Stimulated activated CD4-positive, alpha-beta T cell treated with anti-CD3 and anti-CD28 coated beads, Interleukin-4, amount 100 ng/mL, for 1 hour (primary cell): Measurements from ENCODE around the gene MORN1.

ENCODE experiments used
- DNase-seq: peaks from one replicate; pipeline ENCODE4 v3.0.0-alpha.2; 2020

The MORN1 gene

DNA sequence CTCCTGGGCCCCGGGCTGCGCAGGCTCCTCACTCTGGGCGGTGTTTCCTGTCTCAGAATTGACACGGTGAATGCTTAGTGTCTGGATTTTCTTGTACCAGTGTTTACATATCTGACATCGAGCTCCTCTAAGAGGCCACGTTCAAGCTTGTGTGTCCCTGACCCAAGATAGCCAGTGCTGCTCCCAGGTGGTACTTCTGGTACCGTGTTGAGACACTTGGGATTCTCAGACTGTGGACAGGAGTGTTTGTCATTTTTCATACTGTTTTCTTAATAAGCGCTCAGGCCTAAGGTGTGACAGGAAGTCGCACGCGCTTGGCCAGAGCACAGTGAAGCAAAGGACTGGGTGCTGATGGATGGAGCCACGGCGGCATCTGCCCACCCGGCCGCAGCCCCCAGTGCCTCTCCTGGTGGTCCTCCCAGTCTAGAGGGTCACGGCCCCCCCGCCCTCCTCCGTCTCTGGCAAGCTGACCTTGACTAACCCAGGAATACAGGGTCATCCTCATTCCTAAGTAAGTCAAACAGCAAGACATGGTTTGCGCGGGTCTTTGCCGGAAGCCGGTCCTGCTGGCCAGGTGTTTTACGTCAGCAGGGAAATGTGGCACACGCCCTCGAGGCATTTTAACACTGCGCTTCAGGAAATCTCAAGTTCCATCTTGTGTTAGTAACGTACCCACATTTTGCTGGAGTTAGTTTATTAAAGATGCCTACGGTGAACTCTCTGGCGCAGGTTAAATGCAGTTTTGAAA, 13.0 kb upstream of the MORN1 start:
- DNase-seq: no peak

GRCh38 chr1:2403273-2403672, 11.9 kb upstream of the MORN1 start:
- no peak for DNase-seq

DNA sequence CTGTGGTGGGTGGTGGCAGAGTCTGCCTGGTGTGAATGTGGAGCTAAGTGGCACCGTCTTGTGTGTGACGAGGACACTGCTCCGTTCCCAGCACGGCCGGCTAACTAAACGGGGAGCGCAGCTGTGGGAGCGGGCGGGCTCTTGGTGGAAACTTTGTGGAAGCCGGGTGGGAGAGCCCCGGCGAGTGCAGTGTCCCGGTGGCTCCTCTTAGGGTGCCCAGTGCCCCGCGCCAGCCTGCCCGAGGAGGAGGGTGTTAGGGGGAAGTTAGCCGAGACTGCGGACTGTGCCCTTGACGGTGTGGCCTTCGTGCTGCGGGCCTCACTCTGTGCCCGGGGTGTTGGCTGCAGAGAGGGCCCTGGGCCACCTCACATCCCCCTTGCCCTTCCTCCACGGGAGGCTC, 11.1 kb upstream of the MORN1 start:
- no peak for DNase-seq

DNA sequence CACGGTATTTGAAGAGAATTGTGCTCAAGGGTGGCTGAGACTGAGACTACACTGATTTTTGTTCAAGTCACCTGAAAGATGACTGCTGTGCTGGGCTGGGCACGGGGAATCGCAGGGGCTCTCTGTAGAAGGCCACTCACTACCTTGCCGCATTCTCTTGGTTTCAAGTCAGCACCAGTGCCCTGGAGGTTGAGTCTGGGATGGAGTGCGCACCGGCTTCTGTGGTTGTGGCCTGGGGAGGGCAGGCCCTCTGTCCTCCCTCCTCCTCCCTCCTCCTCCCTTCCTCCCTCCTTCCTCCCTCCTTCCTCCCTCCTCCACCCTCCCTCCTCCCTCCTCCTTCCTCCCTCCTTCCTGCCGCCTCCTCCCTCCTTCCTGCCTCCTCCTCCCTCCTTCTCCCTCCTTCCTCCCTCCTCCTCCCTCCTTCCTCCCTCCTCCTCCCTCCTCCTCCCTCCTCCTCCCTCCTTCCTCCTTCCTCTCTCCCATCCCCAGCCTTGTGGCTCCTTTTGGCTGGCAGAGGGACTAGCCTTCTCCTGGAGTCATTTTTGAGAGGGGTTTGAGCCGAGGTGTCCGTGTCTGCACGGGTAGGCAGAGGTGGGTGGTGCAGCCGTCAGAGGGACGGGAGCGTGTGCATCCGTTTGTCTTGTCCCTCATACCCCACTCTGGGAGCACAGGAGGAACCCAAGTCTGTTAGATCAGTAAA, 9.7 kb upstream of the MORN1 start:
- DNase-seq: no peak

DNA sequence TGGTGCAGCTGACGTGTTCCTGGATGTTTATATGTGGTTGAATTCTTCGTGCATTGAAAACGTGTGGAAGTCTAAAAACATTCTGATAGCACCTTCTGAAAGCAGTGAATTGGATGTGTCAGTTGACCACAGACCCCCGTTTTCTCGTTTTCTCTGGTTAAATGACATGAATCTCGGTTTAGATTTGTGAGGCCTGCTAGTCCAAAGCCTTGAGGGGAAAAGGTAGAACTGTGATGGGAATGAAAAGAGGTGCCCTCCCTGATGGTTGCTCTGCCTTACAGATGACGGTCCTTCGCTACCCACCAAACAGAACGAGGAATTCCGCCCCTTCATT, 9.2 kb upstream of the MORN1 start:
- no peak for DNase-seq

DNA sequence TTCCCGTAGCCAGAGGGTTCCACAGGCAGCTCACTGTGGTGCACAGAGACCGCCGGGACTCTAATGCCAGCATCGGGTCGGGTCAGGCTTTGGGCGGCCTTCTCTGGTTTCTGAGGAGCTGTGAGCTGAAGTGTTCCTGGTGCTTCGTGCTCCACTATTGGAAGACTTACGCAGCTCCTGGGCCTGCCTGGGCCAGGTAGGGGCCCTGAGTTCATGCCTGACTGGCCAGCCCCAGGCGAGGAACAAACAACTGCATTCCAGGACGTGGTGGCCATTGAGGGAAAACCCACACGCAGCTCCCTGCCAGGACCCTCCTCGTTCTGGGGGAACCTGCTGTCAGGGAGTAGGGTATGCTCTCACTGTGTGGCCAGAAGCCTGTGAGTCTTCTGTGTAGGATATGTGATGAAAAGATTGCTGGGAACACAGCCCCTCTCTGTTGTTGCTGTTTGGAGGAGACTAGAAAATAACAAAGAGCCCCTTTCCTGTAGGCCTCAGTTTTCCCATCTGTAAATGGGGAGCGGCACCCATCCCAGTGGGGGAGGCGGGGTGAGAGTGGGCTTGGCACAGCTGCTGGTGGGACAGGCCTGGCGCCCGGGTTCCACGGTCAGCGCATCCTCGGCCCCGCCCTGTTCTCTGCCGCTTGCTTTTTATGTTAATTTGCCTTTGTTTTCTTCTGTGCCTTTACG, 8.7 kb upstream of the MORN1 start:
- no peak for DNase-seq

DNA sequence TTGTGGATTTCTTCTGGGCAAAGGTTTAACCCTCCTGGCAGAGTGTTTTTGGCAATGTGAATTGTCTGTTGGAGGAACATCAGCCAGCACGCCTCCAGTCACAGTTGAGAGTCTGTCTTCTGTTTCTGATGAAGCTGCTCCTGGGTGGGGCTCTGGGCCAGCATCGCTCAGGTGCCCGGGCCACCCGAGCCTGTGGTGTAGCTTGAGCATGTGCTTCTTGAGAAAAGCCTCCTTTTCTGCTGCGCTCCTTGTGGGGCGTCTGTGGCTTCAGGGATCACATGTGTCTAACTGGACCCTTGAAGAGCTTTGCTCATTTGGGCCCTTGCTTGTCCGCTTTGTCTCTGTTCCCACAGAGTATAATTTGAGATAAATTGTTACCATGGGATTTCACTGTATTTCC, 7.5 kb upstream of the MORN1 start:
- no peak for DNase-seq

GRCh38 chr1:2397007-2397679, 5.8 kb upstream of the MORN1 start:
- no peak for DNase-seq

DNA sequence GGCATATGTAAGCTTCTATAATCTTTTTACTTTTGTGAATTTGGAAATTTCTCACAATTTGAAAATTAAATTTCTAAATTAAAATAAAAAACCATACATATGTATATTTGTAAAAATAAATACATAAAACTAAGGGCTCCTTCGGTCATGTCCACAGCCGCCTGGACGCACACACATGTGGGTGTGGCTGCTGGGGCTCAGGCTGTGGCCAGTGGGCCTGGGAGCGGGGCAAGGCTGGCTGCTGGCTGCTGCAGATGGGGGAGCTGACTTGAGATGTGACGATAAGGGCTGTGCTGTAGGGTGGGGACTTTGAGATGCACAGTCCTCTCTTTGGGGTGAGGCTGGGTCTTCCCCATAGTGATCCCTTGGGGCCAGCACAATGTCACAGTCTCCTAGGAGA, 5.1 kb upstream of the MORN1 start:
- DNase-seq: no peak

GRCh38 chr1:2396059-2396458, 4.7 kb upstream of the MORN1 start:
- no peak for DNase-seq

- no peak for DNase-seq
Measured at GRCh38 chr1:2395245-2395644, 3.9 kb upstream of the MORN1 start.

DNA sequence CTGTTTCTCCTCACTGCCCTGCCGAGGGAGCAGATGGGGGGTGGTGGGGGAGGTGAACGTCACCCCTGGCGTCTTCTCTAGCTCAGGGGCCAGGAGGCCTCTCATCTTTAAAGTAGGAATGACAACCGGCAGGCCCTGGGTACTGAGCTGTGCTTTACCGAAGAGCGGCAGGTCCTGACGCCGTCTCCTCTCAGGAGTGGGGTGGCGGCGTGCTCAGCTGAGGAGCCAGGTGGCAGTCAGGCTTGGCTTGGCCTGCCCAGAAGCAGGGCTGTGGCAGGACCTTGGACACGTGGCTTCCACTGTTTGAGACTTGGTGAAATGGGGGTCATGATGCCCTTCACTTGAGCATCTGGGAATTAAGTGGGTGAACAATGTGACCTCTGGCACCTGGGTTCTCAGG, 3.4 kb upstream of the MORN1 start:
- DNase-seq: no peak

DNA sequence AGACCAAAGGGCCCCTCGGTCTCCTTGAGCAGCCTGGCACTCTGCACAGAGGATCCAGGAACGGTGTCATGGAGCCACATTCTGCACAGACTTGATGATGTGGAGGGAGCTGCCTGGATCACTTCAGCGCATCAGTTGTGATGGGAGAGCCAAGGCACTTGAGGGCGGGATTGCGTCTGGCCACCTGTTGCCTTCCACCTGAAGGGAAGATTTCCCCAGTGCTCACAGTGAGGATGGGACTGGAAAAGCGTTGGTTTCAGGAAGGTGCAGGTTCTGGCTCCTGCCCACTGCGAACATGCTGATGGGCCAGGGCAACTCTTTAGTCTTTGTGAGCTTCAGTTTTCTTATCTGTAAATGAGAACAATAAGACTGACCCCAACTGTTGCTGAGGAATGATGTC, 2.9 kb upstream of the MORN1 start:
- no peak for DNase-seq

DNA sequence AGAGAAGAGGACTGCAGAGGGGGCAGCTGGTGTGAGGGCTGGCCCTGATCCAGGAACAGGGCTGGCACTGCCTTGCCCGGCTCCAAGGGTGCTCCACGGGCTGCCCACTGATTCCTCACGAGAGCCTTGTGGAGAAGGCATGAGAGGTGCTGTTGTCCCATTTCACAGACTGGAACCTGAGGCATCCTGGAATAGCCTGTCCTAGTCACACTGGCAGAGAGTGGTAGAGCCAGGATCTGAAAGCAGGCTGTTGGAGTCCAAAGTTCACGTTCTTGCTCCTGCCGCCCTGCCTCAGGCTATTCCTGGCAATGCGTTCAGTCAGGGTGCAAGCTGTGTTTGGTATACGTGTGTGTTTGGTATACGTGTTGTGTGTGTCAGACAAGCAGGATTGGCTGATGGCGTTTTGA, 2.1 kb upstream of the MORN1 start:
- no peak for DNase-seq

DNA sequence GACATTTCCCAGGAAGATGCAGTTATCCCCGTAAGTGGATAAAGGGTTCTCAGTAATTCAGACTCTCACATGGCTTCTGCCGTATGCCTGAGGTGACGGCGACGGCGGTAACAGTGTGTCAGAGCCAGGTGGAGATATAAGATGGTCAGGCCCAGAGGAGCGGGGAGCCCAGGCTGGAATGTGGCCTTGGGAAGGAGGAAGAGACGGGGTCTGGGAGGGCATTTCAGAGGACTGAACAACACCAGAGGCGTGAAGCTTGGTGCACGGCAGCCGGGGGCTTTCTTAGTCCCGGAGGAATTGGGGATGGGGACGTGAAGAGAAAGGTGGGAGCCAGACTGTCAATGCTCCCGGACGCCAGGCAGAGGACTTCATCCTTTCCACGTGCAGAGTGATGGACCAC, 1.3 kb upstream of the MORN1 start:
- DNase-seq: no peak

DNA sequence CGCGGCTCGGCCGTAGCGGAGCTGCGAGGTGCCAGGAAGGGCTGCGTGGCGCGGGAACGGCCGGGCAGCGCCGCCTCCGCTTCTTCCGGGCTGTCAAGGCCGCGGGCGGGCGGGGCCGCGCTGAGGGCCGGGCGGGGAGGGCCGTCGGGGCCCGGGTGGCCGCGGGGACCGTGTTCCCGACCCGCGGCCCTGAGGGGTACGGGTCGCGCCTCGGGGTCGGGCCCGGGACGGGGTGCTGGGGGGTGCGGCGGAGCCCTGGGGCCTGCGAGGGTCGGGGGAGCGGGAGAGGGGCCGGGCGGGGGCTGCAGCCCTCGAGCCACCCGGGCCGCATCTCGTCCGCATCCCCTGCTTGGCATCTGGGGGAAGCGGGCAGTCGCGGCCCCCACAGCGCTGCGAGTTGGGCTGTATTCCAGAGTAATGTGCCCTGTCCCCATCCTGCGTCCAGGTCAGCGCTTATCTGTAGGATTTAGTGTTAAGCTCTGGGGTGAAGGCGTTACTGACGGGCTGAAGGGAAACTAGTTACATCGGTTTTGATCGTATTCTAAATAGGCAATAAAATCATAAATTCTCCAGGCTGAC, 666 bp upstream of the MORN1 start:
- no peak for DNase-seq

DNA sequence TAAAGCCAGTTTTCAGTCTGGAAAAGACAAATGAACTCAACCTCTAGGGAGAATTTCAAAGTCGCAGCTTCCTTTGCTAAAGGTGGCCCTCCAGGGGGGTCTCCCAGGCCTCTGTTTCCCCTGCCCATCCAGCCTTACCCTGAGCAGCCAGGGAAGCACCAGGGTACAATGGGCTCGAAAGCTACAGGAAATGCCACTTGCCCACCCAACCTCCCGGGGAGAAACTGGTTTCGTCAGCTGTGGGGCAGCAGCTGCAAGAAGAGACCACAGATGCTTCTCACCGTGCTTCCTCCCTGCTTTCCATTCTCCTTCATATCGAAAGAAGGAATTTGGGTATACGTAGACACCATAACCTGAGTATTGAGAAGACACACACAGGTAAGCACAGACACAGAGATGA, 1.7 kb downstream of the MORN1 start:
- no peak for DNase-seq

DNA sequence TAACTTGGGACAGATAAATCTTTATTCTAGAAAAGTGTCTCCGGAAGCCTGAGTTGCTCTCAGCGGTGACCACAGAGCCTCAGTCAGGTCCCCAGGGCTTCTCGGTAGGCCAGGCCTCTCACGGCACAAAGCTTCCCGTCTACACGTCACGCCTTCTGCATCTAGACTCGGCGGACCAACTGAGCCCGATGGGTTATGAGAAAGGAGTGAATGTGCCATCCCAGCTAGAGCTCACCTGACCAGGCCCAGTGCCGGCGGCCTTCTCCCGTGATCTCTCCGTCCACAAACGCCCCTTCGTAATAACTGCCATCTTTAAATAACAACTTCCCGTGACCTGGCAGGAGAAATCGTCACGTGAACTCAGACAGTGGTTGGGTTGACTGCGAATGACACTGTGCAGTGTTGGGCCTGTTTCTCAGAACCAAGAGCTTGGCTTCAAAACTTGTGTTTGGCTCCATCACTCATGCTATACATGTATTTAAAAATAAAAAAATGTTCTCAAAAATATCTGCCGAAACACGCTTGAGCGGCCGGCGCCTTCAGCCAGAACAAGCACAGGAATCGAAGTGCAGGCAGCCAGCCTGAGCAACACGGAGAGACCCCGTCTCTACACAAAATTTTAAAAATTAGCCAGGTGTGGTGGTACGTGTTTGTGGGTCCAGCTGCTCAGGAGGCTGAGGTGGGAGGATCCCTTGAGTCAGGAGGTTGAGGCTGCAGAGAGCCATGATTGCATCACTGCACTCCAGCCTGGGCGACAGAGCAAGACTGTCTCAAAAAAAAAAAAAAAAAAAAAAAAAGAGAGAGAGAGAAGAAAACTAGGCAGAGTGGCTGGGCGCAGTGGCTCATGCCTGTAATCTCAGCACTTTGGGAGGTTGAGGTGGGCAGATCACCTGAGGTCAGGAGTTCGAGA, 3.1 kb downstream of the MORN1 start:
- DNase-seq: no peak

DNA sequence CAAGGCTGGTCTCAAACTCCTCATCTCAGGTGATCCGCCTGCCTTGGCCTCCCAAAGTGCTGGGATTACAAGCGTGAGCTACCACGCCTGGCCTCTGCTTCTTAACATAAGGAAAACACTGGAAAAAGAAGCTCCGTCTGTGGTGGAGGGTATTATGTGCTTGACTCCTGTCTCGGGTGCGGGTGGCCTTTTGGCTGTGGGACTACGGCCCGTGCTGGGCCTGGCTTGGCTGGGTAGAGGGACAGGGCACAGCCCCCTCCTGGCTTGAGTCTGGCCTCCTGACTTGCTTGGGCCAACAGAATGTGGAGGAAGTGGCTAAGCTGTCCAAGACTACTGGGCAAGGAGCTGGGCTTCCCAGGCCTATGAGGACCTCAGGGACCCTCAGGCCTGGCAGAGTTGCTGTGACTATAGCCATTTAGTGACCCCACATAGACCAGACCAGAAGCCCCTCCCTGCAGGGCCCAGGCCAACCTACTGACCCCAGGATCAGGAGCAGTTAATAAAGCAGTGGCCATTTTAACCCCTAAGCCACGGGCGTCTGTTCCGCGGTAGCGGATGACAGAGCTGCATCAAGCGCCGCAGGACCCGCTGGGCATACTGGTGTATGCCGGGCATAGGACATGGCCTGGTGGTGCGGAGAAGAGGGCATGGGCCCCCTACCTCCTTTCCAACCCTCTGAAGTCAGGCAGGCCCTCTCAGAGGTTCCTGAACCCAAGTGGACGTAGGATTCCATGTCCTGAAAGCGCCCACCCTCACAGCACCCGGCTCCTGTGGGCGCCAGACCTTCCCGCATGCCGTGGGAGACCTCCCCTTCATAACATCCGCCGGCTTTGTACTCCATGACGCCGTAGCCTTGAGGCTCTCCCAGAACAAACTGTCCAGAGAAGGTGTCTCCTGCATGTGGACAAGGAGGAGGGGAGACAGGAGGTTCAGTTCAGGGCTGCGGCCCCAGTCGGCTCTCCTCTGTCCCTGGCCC, 4.4 kb downstream of the MORN1 start:
- peak; percentile 1 for DNase-seq

DNA sequence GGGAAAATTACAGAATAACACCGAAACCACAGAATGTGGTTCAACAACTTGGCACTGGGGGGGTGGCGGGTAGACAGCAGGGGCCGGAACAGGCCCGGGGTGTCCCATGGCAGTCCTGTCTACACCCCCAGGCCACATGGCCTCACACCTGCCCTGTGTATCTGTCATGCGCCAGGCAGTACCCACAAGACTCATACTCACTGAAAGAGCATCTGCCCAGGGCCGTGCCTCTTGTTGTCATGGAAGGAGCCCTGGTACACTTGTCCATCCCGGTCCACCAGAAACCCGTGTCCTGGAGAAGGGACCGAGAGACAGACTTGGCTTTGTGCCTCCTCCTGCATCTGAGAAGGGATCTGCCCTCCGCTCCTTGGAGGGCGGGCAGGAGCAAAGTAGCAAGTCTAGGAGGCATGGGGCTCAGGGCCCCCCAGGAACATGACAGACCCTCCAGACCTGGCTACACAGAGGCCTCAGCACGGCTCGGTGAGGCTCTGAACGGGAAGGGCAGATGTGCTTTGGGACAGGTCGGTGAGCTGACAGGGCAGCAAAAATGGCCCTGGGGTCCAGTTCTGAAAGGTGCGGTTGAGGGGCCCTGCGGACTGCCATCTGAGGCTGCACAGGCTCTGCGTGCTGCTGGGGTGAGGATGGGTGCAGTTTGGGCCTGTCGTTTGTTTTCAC, 5.6 kb downstream of the MORN1 start:
- no peak for DNase-seq
